ENCODE data around the gene KLHL29.

Gene KLHL29

GRCh38 chr2:23691106-23691470 lies 306.1 kb downstream of the KLHL29 start:
- Histone ChIP-seq H4K20me1 (ENCODE audit: control insufficient read depth, insufficient read depth, low read depth, low read length) (no peaks in the 10 kb centered on the region), H3K27me3 (ENCODE audit: control insufficient read depth, low read length) (no peaks in the 10 kb centered on the region), H3K4me2 (ENCODE audit: low read length) (no peak overlapping the region), H3K4me3 (ENCODE audit: low read length) (no peak overlapping the region), H3F3A (ENCODE audit: control insufficient read depth, insufficient read depth) (no peaks in the 10 kb centered on the region), H3K79me2 (ENCODE audit: control insufficient read depth, low read length) (no peaks in the 10 kb centered on the region), H3K9me2 (replicated peaks; ENCODE audit: control insufficient read depth, low read length) (no peaks in the 10 kb centered on the region), H3K36me3 (ENCODE audit: control insufficient read depth, low read length) (no peaks in the 10 kb centered on the region), H3K9me3 (ENCODE audit: control insufficient read depth, insufficient read depth, low read length) (no peaks in the 10 kb centered on the region), H3K4me1 (ENCODE audit: control insufficient read depth, low read length) (no peaks in the 10 kb centered on the region), H3K27ac (ENCODE audit: low read depth, low read length) (no peak overlapping the region)
- TF ChIP-seq EZH2phosphoT487 (IDR thresholded peaks at IDR 0.05; ENCODE audit: borderline replicate concordance, low read length) (no peak), CTCF (IDR thresholded peaks at IDR 0.05; ENCODE audit: low read depth, low read length, poor library complexity, severe bottlenecking) (no peak)

GRCh38 chr2:23691565-23691964 lies 306.6 kb downstream of the KLHL29 start:
- H3K4me3 ChIP-seq (ENCODE audit: low read length), result no peak overlapping the region
- TF ChIP-seq EZH2phosphoT487 (IDR thresholded peaks at IDR 0.05; ENCODE audit: borderline replicate concordance, low read length), result no peak
- no peak for TF ChIP-seq CTCF (IDR thresholded peaks at IDR 0.05; ENCODE audit: low read depth, low read length, poor library complexity, severe bottlenecking)
- H3K36me3 ChIP-seq (ENCODE audit: control insufficient read depth, low read length), result no peaks in the 10 kb centered on the region
- no peaks in the 10 kb centered on the region for H3K9me3 ChIP-seq (ENCODE audit: control insufficient read depth, insufficient read depth, low read length)
- no peaks in the 10 kb centered on the region for H3F3A ChIP-seq (ENCODE audit: control insufficient read depth, insufficient read depth)
- H3K4me1 ChIP-seq (ENCODE audit: control insufficient read depth, low read length), result no peaks in the 10 kb centered on the region
- no peaks in the 10 kb centered on the region for H3K27me3 ChIP-seq (ENCODE audit: control insufficient read depth, low read length)
- H4K20me1 ChIP-seq (ENCODE audit: control insufficient read depth, insufficient read depth, low read depth, low read length), result no peaks in the 10 kb centered on the region
- no peak overlapping the region for H3K27ac ChIP-seq (ENCODE audit: low read depth, low read length)
- H3K9me2 ChIP-seq (replicated peaks; ENCODE audit: control insufficient read depth, low read length), result no peaks in the 10 kb centered on the region
- no peak overlapping the region for H3K4me2 ChIP-seq (ENCODE audit: low read length)
- no peaks in the 10 kb centered on the region for H3K79me2 ChIP-seq (ENCODE audit: control insufficient read depth, low read length)

- H3K9me3 ChIP-seq (ENCODE audit: control insufficient read depth, insufficient read depth, low read length), result no peaks in the 10 kb centered on the region
- H3F3A ChIP-seq (ENCODE audit: control insufficient read depth, insufficient read depth), result no peaks in the 10 kb centered on the region
- no peak overlapping the region for H3K4me3 ChIP-seq (ENCODE audit: low read length)
- H3K9me2 ChIP-seq (replicated peaks; ENCODE audit: control insufficient read depth, low read length), result no peaks in the 10 kb centered on the region
- H3K79me2 ChIP-seq (ENCODE audit: control insufficient read depth, low read length), result no peaks in the 10 kb centered on the region
- no peak for TF ChIP-seq EZH2phosphoT487 (IDR thresholded peaks at IDR 0.05; ENCODE audit: borderline replicate concordance, low read length)
- no peak for TF ChIP-seq CTCF (IDR thresholded peaks at IDR 0.05; ENCODE audit: low read depth, low read length, poor library complexity, severe bottlenecking)
- no peaks in the 10 kb centered on the region for H3K27me3 ChIP-seq (ENCODE audit: control insufficient read depth, low read length)
- H4K20me1 ChIP-seq (ENCODE audit: control insufficient read depth, insufficient read depth, low read depth, low read length), result no peaks in the 10 kb centered on the region
- no peak overlapping the region for H3K4me2 ChIP-seq (ENCODE audit: low read length)
- no peak overlapping the region for H3K27ac ChIP-seq (ENCODE audit: low read depth, low read length)
- H3K36me3 ChIP-seq (ENCODE audit: control insufficient read depth, low read length), result no peaks in the 10 kb centered on the region
- no peaks in the 10 kb centered on the region for H3K4me1 ChIP-seq (ENCODE audit: control insufficient read depth, low read length)
These were observed 307.3 kb downstream of the KLHL29 start for GRCh38 chr2:23692263-23692662.
